ENCODE results near the gene TNFRSF1A.
A peak's percentile ranks its signal among the peaks of the same experiment; 100 is the strongest.
"Not testable (repeated sequence)": the region's sequence is repeated elsewhere in the genome, so short reads cannot be mapped to it uniquely, and the experiment has no call there.

The TNFRSF1A gene

DNA sequence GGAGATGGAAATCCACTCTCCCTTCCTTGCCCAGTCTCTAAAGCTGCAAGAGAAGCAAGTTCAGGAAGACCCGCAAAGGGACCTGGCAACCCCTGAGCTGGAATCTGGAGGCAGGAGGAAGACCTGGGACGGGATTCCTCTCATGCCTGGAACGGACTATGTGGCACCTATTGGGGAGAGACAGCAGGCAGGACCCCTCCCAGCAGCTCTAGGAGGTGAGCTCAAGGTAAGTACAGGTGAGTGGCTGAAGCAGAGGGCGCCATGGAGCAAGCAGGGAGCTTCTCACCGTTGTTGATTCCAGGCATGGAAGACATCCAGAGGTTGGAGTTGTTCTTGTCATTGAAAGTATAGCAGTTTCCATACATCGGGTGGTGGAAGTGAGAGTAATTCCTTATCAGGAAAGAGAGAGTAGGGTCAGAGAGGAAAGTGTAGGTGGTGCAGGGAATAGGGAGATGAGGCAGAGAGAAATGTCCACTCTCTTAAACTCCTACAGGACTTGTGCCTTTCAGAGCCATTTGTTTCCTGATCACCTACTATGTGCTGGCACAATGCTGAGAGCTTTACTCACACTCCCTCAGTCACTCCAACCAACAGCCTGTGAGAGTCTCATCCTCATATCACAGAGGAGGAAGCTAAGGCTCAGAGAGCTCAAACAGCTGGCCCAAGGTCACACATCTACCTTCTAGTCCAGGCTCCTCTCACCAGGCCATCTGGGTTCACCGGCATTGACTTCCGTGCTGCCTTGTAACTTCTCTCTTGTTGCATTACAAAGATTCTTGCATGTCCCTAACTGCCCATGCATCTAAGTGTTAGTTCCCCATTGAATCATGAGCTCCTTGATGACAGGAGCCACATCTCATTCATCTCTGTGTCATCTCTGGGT is 13.9 kb upstream of the TNFRSF1A start:
- no peak for DNase-seq

DNA sequence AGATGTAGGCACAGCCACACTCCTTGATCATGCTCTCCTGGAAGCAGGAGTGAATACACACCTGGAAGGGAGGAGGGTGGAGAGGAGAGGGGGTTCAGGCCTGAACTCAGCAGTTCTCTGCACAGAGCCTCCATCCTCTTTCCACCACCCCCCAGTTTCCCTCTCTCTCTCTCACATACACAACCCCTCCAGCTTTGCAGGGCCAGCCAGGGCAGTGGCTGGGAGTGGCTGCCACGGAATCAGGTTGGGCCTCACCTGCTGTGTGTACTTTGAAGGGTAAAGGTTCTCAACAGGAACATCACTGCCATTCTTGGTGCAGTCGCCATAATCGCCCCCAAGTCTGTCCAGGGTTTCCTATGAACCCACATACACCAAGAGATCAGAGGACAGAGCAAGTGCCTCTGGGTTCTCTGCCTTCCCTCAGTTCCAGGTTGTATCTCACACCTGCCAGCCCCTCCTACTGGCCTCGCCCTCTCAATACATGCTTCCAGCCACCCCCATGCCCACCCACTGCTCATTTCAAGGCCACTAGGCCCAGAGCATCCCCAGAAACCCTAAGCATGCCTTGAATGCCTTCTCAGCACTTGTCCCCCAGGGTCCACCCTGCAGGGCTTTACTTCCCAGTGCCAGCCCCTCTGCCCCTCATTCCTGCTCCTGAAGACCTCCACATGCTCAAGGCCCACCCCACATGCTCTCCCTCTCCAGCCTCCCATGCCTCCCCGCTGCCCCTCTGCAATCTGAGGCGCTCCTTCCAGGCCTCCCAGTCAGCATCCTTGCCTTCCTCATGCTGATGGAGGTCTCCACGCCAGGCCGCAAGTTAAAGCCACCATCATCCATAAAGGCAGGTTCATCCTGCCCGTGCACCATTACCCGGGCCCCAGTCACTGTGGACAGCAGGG is 12.9 kb upstream of the TNFRSF1A start:
- DNase-seq = no peak

DNA sequence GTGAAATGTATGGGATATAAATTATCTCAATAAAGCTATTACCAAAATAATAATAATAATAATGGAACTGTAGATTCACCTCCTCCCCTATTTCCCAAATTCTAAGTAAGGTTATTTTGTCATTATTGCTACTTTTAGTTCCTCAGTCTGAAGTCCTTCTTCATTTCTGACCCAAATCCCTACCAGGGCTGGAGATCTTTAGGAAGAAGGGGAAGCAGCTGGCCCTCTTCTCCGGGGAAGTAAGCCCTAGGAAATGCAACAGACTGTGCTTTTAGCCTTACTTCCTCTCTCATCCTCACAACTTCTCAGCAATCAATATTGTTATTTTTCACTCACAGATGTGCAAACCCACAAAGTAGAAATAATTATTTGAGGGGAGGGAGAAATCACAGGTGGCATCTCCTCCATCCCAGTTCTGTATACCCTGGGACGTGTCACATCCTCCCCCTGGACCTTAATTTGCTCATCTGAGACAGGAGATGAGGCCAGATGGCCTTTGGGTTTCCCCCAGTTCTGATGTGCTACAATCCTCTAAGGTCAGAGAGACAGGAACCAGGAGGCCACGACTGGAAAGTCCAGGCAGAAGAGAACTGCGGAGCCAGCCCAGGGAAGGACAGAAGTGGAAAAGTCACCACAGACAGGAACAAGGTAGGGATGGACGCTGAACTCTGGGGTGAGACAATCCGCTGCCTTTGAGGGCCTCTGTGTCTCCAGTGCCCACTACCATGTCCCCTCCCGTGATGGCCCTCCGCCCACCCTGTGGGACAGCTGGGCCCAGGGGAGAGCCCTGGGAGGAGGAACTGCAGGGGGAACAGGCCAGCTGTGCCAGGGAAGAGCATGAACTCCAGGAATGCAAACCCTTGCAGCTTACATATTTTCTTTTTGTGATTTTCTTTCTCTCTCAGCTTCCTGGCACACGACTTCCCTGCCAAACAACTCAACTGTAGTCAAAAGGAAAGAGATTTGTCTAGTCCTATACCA is 10.6 kb upstream of the TNFRSF1A start:
- DNase-seq = no peak

DNA sequence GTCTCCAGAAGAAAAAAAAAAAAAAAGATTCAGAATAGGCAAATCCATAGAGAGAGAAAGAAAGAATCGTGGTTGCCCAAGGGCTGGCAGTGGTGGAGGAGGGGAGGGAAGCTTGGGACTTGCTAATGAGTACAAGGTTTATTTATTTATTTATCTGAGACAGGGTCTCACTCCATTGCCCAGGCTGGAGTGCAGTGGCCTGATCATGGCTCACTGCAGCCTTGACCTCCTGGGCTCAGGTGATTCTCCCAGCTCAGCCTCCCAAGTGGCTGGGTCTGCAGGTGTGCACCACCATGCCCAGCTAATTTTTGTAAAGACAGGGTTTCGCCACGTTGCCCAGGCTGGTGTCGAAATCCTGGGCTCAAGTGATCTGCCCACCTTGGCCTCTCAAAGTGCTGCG is 9.7 kb upstream of the TNFRSF1A start:
- no peak for DNase-seq

DNA sequence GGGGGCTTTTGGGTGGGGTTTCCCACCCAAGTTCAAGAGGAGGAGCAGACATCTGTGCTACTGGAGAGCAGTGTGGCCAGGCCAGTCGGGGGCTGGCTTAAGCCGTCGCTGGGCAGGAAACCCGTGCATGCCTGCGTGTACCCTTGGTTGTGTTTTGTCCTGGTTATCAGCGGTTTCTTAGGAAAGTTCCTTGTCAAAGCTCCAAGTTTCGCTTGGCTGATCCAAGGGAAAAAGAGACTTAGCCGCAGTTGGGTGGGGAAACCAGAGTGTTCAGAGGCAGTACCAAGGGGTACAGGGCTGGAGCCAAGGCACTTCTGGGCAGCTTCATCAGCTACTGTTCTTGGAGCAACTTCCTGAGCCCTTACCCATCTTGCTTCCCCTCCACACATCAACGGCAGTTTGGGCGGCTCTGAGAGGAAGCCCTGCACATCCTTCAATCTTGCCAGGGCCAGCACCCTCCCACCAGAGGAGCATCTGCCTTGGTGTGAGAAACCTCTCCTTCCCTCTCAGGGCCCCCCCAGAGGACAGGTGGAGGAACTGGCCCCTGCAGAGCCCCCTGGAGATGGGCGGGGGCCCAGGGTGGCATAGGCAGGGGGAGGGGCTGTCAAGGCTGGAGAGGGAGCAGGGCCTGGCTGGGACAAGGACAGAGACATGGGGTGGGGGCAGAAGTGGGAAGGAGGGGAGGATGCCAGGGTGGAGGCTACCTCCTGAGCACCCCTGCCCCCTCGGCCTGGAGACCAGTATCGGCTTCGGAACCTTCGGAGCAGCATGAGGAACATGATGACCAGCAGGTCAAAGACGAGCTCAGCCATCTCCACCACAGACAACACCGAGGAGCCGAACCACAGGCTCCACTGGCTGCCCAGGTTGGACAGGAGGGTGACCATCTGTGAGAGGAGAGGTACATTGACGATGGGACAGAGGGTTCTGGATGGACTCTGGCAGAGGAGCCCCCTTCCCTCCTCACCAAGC is 5.8 kb upstream of the TNFRSF1A start:
- no peak for DNase-seq

DNA sequence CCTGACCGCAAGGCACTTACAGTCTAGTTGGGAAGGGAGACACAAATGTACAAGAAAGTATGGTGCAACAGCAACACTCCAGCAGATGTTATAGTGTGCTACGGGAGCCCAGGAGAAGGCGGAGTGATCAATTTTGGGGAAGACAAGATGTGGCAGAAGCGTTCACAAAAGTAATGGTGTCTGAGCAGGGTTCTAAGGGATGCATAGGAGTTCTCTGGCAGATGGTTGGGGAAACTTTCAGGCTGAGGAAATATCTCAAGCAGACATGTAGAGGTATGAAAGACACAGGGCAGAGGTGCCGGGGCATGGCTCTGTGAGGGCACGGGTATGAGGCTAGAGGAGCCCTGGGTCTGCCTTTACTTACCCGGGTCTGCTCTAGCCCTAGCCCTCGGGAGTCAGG is 5.1 kb upstream of the TNFRSF1A start:
- no peak for DNase-seq

DNA sequence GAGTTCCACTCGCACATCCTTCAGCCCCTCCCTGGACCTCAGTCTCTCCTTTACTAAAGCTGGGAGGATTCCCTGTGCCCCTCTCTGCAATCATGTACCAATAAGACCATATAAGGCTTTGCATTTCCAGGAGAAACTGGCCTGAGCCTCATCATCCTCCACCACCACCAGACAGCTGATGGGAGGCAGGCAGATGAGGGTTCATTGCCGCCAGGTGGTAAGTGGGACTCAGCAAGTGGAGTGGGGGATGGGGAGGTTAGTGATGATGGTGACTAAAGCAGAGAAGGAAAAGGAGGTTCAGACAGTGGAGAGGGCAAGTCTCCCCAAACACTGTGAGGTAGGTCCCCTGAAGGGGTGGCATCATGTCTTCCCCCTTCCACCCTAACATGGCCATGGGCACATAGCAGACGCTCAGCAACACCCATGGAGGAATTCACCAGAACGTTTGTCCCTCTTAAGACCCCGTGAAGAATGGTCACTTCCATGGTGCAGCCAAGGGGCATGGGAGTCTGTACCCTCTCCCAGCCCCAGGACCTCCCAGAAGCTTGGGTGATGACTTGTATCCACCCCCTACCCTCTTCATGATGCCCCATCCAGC is 4.5 kb upstream of the TNFRSF1A start:
- DNase-seq = no peak

DNA sequence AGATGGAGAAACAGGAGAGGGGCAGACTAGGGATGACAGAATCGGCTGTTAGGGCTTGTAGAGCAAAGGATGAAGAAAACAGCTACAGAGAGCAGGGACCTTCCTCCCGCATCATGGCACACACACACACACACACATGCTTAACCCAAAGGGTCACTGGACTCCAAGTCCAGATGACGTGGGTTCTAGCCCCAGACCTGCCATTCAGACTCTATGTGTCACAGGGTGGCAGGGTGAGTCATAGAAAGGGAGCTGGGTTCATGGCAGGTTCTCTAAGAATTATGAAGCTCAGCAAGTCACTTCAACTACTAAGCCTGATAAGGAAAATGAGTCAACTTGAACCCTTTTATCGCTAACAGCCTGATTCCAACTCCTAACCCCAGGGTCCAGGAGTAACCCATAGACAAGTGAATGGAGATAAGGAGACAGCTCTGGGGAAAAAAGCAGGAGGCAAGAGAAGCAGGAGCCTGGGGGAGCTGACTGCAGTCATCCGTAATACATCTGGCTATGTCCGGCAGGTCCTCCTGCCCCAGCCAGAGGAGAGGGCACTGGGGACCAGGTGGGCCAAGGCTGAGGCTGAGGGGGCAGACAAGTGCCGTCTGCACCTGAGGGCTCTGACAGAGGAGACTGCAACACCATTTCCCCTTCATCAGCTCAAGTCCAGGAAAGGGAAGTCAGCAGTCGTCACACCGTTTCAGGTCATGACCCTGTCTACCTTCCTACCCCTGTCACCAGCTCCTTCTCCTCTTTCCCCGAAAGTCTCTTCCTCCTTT is 3.6 kb upstream of the TNFRSF1A start:
- no peak for DNase-seq

DNA sequence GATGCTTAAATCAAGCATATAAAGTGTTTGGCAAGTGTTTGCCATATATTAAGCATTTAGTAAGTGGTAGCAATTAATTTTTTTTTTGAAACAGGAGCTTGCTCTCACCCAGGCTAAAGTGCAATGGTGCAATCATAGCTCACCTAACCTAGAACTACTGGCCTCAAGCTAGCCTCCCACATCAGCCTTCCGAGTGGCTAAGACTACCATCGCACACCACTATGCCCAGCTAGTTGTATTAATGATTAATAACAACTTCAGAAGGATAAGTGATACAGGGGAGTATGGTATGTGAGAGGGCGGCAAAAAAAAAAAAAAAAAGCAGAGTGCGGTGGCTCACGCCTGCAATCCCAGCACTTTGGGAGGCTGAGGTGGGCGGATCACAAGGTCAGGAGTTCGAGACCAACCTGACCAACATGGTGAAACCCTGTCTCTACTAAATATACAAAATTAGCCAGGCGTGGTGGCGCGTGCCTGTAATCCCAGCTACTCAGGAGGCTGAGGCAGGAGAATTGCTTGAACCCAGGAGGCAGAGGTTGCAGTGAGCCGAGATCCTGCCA is 2.3 kb upstream of the TNFRSF1A start:
- DNase-seq = not testable (repeated sequence)

DNA sequence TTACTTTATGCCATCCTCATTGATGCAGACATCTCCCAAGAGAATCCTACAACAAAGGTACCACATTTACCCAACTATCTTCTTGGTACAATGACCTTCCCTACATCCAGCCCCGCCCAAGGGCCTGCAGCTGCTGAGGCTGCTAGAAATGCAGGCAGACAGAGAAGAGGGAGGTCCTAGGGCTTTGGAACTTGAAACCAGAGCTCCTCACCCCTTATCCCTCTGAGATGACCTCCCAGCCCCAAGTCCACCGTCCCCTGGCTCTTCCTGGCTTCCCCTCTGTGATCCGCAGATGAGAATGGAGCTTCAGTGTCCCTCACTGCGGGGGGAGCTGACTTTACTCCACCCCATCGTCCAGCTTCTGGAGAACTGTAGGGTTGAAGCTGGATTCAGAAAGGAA is 1.6 kb upstream of the TNFRSF1A start:
- DNase-seq = no peak

DNA sequence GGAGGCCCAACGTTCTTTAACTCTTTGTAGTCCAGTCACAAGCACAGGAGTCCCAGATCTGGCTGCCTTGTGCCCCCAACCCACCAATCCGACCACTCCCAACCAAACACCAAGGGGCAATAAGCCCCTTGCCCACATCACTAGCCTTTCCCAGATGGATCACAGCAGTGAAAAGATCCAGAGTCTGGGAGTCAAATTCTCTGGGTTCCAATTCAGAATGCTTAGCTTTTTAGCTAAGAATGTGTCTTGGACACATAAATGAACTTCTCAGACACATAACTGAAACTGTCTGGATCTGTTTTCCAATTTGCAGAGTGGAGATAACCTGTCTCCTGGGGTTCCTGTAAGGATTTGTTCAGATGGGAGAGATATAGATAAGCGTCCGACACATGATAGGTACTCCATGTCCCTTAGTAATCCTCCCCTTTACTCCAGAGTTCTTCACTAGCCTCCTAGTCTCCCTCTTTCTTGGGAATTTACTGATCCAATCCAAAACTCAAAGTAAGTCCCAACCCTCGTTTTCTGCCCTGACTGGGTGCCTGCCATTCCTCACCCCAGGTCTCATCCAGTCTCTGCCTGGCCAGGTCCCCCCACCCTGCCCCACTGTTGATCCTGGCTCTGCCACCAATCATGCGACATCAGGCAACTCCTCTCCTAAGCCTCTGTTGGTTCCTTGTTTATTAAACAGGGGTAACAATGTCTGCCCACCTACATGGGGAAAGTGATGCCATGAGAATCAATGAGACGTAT is 439 bp upstream of the TNFRSF1A start:
- DNase-seq = no peak

DNA sequence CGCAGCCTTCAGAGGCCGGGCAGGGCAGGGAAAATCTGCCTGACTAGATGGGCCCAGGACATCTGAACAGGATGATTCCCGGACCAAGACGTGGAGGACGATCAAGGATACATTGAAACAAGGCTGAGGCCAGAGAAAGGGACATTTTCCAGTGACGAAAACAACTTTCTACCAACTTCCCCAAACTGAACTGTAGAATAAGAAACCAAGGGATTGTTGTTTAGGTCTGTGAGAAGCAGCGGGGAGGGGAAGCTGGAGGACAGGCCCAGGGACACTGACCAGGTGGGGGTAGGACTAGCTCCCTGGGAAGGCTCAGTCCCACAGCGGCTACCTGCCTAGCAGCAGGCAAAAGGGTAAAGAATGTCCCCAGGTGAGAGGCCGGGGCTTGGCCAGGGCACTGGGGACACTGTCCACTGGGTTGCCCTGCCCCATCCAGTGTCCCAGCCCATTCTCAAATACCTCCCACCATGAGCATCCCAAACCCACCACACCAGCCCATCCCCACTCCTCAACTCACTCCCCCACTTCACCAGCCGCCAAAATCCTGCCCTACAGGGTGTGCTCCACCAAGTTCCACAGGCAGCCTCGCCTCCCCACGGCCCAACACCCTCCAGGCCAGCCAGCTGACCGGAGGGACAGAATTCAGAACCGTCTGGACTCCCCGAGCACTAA is 995 bp downstream of the TNFRSF1A start:
- DNase-seq = no peak

DNA sequence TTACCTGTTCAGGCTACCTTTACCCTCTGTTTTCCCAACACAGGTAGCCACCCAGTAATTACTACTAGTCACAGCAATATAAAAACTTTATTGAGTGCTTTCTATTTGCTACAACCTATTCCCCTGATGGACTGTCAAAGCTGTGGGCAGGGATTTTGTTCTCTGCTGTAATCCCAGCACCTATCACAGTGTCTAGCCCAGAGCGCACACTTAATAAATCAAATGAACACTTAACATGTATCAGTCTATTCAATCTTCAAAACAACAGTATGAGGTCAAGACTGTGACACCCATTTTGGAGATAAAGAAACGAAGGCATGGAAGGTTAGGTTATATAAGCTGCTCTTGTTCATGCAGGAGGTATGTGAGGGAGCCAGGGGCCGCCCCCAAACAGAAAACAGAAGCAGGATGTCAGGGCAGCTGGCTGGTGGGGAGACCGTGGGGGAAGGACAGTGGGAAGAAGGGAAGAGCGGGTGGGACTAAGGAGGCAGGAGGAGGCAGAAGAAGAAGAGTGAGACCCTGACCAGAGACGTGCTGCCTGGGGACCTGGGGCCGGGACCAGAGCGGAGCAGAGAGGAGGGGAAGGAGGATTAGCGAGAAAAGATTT is 1.7 kb downstream of the TNFRSF1A start:
- DNase-seq = no peak

DNA sequence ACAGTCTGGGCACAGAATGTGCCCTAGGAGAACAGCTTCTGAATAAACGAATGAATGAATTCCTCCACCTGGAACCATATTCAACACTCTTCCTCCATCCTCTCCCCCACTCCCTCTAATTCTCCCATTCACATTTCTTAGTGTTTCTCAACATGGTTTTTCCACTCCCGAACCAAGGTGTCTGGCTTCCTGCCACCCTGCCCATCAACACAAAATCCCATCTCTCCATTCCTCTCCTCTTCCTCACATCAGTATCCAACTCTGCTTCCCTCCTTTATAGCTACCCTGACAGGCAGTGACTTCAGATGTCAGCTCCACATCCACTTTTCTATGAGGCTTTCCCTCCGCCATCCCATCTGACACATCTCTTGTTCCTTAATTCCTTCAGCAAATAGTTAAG is 2.9 kb downstream of the TNFRSF1A start:
- no peak for DNase-seq

DNA sequence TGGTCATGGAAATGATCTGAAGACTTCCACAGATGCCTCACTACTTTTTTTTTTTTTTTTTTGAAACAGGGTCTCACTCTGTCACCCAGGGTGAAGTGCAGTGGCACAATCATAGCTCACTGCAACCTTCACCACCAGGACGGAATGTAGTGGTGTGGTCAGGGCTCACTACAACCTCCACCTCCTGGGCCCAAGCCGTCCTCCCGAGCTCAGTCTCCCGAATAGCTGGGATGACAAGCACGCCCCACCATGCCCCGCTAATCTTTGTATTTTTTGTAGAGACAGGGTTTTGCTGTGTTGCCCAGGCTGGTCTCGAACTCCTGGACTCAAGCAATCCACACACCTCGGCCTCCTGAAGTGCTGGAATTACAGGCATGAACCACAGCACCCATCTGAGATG is 3.3 kb downstream of the TNFRSF1A start:
- DNase-seq = not testable (repeated sequence)

DNA sequence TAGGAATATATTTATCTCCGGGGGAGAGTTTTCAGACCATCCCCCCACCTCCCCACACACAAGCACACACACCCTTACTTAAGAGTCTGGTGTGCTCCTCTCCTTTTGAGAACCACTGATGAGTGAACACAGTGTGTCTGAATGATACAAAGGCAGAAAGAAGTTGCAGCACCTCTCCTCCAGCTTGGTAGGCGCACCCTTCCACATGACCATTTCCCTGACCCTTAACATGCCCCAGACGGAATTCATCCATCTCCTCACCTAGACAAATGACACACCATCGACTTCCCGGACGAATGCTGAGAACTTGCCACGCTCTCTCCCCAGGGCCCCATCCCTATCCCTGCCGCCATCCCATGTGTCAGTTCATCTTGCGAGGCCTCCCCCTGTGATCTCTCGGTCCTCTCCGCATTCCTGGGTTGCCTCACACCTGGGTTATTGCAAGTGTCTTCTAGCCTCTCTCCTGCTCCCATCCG is 3.9 kb downstream of the TNFRSF1A start:
- no peak for DNase-seq

DNA sequence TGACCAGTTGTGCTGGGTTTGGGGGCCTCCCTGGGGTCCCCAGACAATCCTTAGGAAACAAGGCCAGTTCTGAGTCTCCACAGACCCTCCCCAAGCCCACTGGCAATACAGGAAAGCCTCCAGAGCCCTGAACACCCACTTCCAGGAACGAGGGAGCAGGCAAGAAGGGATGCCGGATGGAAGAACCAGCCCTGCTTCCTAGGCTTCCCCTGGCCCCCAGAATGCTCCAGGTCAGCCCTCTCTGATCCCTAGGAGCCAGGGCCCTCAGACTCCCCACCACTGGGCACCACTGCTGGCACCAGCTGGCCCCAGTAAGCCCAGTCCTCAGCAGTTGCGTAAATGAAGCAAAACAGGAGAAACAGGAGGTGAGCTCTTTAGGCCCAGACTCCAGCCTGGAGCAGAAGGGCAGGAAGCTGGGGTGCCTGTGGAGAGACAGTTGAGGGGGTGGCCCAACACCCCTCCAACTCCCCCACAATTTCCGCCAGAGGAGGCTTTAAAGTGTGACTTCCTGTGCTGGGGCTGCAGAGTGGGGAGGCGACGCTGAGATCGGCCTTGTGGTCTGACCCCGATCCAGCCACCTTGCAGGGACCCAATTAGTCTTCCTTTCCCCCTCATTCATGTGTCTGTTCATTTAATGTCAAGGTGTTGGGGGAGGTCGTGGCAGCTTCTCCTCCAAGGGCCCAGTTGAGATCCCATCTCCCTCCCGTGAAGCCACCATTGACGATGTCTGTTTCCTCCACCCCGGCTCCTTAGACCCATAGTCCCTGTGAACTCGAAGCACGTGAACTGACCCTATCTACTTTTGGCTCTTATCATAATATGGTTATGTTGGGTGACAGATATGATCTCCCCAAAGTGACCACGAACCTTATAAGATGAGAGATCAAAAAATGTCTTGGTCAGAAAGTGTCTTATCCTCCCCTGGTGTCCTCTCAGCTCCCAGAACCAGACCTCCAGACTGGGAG is 4.7 kb downstream of the TNFRSF1A start:
- DNase-seq = peak; percentile 43

Measured in activated CD4-positive, alpha-beta T cell treated with anti-CD3 and anti-CD28 coated beads, Interleukin-2, amount 50 U/mL, for 1 hour (primary cell).